ENCODE measurements around the gene RRAD.

GRCh38 chr16:66946974-66947301 is 21.6 kb upstream of the RRAD start:
- no peak for TF ChIP-seq YY1 (IDR thresholded peaks at IDR 0.05; ENCODE audit: insufficient read depth, insufficient read length)
- TF ChIP-seq SUZ12 (IDR thresholded peaks at IDR 0.05; ENCODE audit: extremely low read depth, insufficient read depth, insufficient read length), result no peak
- no peak for TF ChIP-seq ZNF274 (IDR thresholded peaks at IDR 0.05; ENCODE audit: low read depth, low read length)
